GM10266 (cell line): ENCODE data around the gene MLC1.

ENCODE experiments used
- DNase-seq: peaks from one replicate; pipeline ENCODE4 v3.0.0; 2012; ENCODE audit errors: extremely low spot score
- TF ChIP-seq, protein P1 (sequence below): IDR thresholded peaks from 2 replicates; pipeline ENCODE4 v1.5.1; 2012; ENCODE audit warnings: mild to moderate bottlenecking, low read depth; ENCODE audit not compliant: control insufficient read depth, insufficient read depth; ENCODE audit errors: missing control alignments

The MLC1 gene

DNA sequence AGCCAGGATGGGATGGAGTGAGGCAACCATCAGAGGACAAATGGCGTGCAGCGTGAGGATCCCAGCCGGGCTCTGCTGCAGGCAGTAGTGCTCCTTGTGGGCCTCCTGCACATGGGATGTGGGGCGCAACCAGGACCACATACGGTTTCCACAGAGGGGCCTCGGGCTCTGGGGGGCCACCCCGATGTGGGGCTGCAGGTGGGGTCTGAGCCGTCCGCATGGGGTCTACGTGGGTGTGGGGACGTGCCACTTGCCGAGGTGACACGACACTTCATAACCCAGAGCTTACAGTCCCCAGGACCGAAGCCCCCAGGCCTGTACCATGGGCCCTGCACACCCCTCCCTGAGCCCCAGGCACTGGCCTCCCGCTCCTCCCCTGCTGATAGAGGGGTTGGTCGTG lies 37.9 kb downstream of the MLC1 start:
- DNase-seq = no peak
- TF ChIP-seq, protein P1, sequence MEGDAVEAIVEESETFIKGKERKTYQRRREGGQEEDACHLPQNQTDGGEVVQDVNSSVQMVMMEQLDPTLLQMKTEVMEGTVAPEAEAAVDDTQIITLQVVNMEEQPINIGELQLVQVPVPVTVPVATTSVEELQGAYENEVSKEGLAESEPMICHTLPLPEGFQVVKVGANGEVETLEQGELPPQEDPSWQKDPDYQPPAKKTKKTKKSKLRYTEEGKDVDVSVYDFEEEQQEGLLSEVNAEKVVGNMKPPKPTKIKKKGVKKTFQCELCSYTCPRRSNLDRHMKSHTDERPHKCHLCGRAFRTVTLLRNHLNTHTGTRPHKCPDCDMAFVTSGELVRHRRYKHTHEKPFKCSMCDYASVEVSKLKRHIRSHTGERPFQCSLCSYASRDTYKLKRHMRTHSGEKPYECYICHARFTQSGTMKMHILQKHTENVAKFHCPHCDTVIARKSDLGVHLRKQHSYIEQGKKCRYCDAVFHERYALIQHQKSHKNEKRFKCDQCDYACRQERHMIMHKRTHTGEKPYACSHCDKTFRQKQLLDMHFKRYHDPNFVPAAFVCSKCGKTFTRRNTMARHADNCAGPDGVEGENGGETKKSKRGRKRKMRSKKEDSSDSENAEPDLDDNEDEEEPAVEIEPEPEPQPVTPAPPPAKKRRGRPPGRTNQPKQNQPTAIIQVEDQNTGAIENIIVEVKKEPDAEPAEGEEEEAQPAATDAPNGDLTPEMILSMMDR = no peak

DNA sequence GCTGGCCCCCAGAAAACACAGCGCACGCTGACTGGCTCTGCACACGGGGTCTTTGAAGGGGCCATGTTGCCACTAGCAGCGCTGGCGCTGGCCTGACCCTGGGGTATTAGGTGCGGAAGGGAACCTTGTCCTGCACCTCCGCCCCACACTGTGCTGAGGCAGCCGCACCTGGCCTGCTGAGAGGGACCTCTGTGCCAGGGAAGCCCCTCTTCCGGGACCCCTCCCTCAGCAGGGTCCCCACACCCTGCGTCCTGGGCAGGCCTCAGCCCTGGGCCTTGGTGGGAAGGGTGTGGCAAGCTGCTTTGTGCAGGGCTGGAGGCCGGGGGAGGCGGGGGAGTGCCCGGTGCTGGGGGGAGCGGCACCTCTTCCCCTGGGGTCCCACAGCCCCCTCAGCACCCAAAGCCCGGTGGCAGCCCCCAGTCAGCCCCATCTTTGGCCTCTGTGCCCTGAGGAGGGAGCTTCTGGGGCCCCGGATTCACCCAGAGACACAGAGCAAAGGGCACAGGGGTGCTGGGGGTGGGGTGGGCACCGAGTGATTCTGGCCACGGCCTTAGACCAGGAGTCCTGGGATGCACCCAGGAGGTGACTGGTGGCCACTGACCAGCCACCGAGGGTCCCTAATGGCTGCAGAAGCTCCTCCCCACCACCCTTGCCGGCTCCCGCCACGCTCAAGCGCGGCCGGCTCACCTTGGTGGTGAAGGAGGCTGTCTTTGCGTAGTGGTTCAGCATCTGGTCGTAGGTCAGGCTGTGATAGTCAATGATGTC lies 38.6 kb downstream of the MLC1 start:
- TF ChIP-seq, protein P1 = no peak
- no peak for DNase-seq

DNA sequence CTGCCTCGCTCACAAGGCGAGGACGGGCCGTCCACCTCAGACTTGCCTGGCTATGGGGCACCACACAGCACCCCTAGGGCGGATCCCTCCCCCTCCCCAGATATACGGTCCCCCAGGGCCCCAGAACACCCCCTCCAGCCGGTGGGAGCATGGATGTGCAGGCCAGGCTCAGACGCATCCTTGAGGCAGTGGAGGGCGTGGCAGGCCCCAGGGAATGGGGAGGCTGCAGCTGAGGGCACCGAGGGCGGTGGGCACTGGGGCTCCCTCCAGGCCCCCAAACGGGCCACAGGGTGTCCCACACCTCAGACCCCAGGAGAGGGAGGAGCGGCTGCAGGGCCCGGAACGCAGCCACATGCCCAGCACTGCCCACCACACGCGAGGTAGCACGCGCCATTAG lies 39.2 kb downstream of the MLC1 start:
- TF ChIP-seq, protein P1 = no peak
- no peak for DNase-seq

DNA sequence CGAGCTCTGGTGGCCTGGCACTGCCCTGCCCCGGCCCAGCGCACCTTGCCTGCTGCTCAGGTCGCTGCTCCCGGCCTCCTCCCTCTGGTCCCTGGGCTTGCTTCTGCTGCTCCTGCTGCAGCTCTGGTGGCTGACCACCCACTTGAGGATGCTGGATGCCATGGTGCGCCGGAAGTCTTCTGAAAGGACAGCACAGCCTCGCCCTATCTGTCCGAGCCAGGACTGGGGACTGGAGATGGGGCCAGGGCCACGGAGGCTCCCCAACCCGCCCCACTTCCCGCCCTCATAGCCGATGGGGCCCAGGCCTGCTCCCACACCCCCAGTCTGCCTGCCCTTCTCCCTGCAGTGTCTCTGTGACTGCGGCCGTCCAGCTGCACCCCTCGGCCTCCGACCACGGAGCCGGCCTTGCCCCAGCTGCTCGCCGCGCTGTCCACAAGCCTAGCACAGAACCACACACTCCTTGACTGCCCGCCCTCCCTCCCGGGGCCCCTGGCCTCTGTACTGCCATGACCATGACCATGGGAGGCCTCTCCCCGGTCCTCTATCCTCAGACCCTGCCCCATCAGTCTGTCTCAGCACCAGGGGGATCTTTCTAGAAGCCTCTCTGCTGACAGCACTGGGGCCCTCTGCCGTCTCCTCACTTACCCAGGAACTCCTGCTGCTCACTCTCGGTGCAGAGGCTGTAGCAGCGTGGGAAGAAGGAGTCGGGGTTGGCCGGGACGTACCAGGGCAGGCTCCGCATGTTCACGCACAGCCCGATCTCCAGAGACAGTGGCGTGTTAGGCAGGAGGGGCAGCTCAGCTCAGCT lies 39.8 kb downstream of the MLC1 start:
- DNase-seq = no peak

DNA sequence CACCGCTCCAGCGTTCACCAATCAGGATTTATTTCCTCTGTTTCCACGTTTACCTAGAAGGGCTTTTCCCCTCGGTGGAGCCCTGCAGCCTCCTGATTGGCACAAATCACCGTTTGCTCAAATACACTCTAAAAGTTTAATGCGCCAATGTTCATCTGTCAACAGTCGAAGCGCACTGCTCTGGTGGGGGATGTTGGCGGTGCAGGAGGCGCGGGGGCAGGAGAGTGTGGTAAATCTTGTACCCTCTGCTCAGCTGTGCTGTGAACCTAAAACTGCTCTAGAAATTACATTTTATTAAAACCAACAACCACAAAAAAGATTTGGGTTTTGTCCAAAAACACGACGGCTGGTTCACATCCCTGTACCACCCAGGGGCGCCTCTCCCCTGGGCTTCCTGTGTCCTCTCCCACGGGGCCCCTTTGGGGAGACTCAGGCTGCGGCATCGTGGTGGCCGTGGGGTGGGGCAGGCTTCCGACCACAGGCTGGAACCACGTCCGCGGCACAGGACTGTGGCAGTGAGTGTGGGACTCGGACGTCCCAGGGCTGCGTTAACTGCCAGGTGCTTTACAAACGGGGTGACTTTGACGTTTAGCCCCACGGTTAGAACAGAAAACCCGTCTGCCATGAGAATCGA lies 40.6 kb downstream of the MLC1 start:
- no peak for DNase-seq
- TF ChIP-seq, protein P1 = no peak

More for the DNA sequence above, 39.8 kb downstream of the MLC1 start:
- TF ChIP-seq, protein P1 = no peak

DNA sequence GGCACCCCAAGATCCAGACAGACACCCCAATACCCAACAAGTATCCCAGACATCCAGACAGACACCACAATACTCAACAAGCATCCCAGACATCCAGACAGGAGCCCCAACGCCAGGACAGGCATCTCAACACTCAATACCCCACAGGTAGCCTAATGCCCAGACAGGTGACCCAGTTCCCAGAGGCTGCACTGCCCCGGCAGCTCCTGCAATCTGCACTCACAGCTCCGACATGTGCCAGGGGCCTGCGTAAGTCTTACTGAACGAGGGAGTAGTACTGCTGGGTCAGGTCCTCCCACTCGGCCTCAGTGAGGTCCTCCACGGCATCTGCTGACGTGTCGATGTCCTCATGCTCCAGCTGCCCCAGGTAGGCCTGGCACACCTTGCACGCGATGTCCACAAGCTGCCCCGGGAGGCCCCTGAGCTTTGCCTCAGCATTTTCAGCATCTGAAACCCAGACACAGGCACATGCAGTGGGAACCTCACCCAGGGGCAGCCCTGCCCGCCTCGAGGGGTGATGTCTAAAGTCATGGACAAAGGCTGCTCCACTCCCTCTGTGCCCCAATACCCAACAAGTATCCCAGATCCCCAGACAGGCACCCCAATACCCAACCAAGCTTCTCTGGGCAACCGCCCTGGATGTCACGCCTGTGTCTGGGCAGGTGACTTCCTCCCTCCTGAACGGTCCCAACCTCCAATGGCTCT lies 43.7 kb downstream of the MLC1 start:
- DNase-seq = no peak
- TF ChIP-seq, protein P1 = no peak
